H4 (cell line): ENCODE measurements around the gene LRRC2. TPM values are rescaled to one million over a fixed set of nuclear protein-coding genes. Genes with fewer than 3 reads are reported as not detected.
"Not testable (repeated sequence)": the region's sequence is repeated elsewhere in the genome, so short reads cannot be mapped to it uniquely, and the experiment has no call there.

Source experiments
- DNase-seq: peaks from one replicate; pipeline ENCODE4 v3.0.0-alpha.2; 2015; ENCODE audit warnings: low spot score
- total RNA-seq: library from RNA; depleted of rRNA; stranded (reverse); fragments of >200 nt; shearing (Covaris generic); gene quantifications from 2 replicates; pipeline ENCODE4 v1.2.3, GENCODE V29; 2014

The LRRC2 gene
- total RNA-seq, 1 experiment from 2014 or later, result 0.04 TPM

GRCh38 chr3:46535746-46536145 is 30.4 kb downstream of the LRRC2 start:
- DNase-seq, result no peak

DNA sequence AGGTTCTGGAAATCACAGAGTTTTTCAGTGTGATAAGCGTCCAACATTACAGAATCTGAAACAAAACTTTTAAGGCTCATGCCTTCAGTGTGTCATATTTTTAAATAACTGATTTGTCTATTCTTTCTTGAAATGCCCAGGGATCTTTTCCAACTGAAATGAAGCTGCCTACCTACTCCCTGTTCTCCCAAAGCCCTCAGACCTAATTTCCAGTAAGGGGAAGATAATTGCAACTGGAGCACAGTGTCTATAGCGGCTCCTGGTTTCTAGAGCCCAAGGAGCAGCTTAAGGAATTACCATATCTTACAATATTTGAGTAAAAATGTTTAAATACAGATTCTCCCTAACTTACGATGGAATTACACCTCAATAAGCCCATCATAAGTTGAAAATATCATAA is 33.0 kb downstream of the LRRC2 start:
- DNase-seq, result no peak

- no peak for DNase-seq
Measured at GRCh38 chr3:46527239-46527638, 38.9 kb downstream of the LRRC2 start.

- DNase-seq, result no peak
Measured at GRCh38 chr3:46524832-46525231, 41.3 kb downstream of the LRRC2 start.

DNA sequence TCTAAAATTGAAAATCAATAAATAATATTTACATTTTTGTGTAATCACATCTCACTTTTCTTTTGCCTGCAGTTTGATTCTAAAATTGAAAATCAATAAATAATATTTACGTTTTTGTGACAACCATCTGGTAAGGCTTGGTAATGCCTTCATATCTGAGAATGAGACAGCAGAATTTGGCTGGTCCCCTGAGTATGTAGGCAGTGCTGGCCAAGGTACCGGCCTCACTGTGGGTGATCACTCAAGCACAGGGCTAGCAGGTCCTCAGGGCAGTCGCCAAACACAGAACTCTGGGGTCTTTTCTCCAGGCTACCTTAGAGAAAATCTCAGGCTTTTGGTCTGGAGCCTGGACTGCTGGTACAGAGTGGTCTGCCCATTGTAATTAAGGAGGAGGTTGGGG is 42.1 kb downstream of the LRRC2 start:
- no peak for DNase-seq

DNA sequence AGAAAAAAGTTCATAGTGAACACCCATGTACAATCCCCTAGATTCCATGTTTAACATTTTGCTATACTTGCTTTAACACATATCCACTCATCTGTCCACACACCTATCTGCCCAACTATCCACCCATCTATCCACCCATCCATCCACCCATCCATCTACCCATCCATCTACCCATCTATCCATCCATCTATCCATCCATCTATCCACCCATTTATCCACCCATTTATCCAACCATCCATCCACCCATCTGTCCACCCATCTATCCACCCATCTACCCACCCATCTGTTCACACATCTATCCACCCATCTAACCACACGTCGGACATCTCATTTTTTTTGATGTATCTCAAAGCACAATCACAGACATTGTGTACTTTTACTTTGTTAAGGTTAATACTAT is 42.5 kb downstream of the LRRC2 start:
- DNase-seq, result no peak

GRCh38 chr3:46522201-46522600 is 43.9 kb downstream of the LRRC2 start:
- DNase-seq, result not testable (repeated sequence)

- DNase-seq, result no peak
Measured at GRCh38 chr3:46521096-46521495, 45.0 kb downstream of the LRRC2 start.

DNA sequence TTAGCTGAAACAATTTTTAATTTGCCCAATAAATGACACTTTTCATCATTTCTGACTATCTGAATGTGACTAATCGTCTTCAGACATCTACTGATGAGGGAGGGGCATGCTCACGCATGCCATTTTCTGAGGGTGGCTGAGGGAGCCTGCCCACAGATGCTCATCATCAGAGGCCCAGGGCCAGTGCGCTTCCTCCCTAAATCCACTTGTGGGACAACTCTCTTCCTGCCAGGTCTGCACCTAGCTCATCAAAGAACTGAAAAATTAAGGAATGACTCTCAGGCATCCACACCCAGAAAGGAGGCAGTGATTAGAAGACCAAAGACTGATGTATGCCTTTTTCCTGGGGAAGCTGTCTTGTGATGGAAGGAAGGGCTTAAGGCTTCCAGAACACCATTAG is 45.6 kb downstream of the LRRC2 start:
- no peak for DNase-seq

DNA sequence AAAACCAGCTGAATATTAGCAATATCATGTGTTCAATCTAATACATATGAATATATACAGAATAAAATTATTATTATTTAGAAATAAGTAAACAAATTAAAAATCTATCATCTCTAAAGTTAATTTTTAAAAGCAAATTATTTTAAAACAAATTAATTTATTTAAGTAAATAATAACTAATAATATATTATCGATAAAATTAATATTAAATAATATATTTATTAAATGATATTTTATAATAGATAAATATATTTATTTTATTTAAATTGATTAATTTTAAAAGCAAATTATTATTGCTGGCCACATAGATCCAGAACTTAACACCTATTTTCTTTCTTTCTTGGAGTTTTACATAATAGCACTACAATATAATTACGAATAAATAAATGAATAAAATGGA is 46.1 kb downstream of the LRRC2 start:
- no peak for DNase-seq

DNA sequence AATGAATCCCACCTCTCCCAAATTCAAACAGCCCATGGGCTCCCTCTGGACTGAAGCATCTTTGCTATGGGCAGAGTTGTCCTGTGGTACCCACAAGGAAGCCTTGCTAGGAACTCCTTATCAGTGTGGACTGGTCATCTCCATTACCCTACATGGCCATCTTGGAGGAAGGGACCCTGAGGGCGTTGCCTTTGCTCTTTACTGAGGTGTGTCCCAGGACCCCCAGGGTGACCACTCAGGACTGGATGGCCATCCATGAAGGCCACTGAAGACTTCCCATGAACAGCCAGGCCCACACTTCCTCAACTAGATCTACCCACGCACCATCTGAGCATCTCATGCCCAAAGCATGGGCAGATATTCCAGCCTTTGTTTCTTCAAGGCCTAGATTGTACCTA is 48.3 kb downstream of the LRRC2 start:
- DNase-seq, result no peak

DNA sequence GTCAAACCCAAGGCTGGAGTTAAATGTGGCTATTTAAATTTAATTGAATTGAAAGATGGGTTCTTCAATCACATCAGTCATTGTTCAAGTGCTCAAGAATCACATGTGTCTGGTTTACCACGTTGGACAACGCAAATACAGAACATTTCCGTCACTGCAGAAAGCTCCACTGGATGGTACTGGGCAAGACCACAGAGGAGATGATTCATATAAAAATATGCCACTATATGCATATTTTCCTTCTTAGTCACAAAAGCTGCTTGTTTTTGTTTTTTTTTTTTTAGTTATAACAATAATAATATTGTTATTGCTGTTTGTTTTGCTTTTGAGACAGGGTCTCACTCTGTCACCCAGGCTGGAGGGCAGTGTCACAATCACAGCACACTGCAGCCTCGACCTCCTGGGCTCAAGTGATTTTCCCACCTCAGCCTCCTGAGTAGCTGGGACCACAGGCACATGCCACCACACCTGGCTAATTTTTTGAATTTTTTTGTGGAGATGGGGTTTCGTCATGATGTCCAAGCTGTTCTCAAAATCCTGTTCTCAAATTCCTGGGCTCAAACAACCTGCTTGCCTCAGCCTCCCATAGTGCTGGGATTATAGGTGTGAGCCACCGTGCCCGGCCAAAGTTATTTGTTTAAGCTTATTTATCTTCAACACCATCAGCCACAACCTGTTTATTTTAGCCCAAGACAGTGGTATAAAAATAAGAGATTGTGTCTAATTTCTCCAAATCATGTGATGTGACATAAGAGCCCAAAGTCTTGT is 48.9 kb downstream of the LRRC2 start:
- peak; percentile 77 for DNase-seq

GRCh38 chr3:46516521-46516920 is 49.6 kb downstream of the LRRC2 start:
- DNase-seq, result no peak

GRCh38 chr3:46512191-46512749 is 53.8 kb downstream of the LRRC2 start:
- DNase-seq, result no peak

- no peak for DNase-seq
Measured at GRCh38 chr3:46509661-46510187, 56.4 kb downstream of the LRRC2 start.

- no peak for DNase-seq
Measured at GRCh38 chr3:46508850-46509591, 57.1 kb downstream of the LRRC2 start.

GRCh38 chr3:46506526-46506925 is 59.6 kb downstream of the LRRC2 start:
- no peak for DNase-seq

GRCh38 chr3:46505953-46506352 is 60.1 kb downstream of the LRRC2 start:
- DNase-seq, result no peak

DNA sequence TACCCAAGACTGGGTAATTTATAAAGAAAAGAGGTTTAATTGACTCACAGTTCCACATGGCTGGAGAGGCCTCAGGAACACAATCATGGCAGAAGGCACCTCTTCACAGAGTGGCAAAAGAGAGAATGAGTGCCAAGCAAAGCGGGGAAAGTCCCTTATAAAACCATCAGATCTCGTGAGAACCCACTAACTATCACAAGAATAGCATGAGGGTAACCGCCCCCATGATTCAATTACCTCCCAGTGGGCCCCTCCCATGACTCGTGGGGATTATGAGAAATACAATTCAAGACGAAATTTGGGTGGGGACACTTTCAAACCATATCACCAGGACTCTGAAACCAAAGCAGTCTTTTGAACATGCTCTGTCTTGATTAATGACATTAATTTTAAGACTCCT is 61.3 kb downstream of the LRRC2 start:
- DNase-seq, result no peak

GRCh38 chr3:46503200-46503874 is 62.8 kb downstream of the LRRC2 start:
- DNase-seq, result no peak

- no peak for DNase-seq
Measured at GRCh38 chr3:46501702-46502101, 64.4 kb downstream of the LRRC2 start.
